Smooth muscle cell (in vitro differentiated cells): Measurements from ENCODE around the gene LGALS8. TPM values are rescaled to one million over a fixed set of nuclear protein-coding genes. Genes with fewer than 3 reads are reported as not detected.
"Not testable (repeated sequence)": the region's sequence is repeated elsewhere in the genome, so short reads cannot be mapped to it uniquely, and the experiment has no call there.

Experiments
- DNase-seq: peaks from one replicate; lab custom pipeline; 2025; ENCODE audit not compliant: unreplicated experiment; lab: John Stamatoyannopoulos, UW
- H2AFZ ChIP-seq: fragments of 200-600 bp; sonication (generic); 2 replicates; pipeline ENCODE4 v1.6.0; 2016; ENCODE audit warnings: antibody characterized with exemption, low read depth, mild to moderate bottlenecking
- H3F3A ChIP-seq: fragments of 200-600 bp; sonication (generic); 2 replicates; pipeline ENCODE4 v1.6.0; 2017; ENCODE audit warnings: antibody characterized with exemption, low read depth
- H3K27ac ChIP-seq: fragments of 200-600 bp; sonication (generic); 2 replicates; pipeline ENCODE4 v1.5.1; 2016; ENCODE audit warnings: low read depth, mild to moderate bottlenecking
- H3K27me3 ChIP-seq: fragments of 200-600 bp; sonication (generic); 2 replicates; pipeline ENCODE4 v1.6.1; 2016; ENCODE audit warnings: low read depth, mild to moderate bottlenecking
- H3K36me3 ChIP-seq: fragments of 200-600 bp; sonication (generic); 2 replicates; pipeline ENCODE4 v1.5.1; 2016; ENCODE audit warnings: low read depth
- H3K4me1 ChIP-seq: fragments of 200-600 bp; sonication (generic); 2 replicates; pipeline ENCODE4 v1.5.1; 2016; ENCODE audit warnings: low read depth
- H3K4me2 ChIP-seq: fragments of 200-600 bp; sonication (generic); 2 replicates; pipeline ENCODE4 v1.6.0; 2016; ENCODE audit warnings: mild to moderate bottlenecking
- H3K4me3 ChIP-seq: fragments of 200-600 bp; sonication (generic); 2 replicates; pipeline ENCODE4 v1.5.1; 2016; ENCODE audit warnings: mild to moderate bottlenecking
- H3K79me2 ChIP-seq: fragments of 200-600 bp; sonication (generic); 2 replicates; pipeline ENCODE4 v1.6.0; 2016; ENCODE audit warnings: low read depth, mild to moderate bottlenecking
- H3K9ac ChIP-seq: fragments of 200-600 bp; sonication (generic); 2 replicates; pipeline ENCODE4 v1.6.0; 2016; ENCODE audit warnings: low read depth
- H3K9me3 ChIP-seq: fragments of 200-600 bp; sonication (generic); replicated peaks from 2 replicates; pipeline ENCODE4 v1.5.1; 2016; ENCODE audit warnings: low read depth
- H4K20me1 ChIP-seq: fragments of 200-600 bp; sonication (generic); 2 replicates; pipeline ENCODE4 v1.6.0; 2016; ENCODE audit warnings: low read depth
- WGBS: methylation state at CpG from one replicate; pipeline ENCODE4 v1.1.7; 2016; ENCODE audit warnings: low lambda C conversion rate; 5-methylcytosine and 5-hydroxymethylcytosine counted together
- polyA plus RNA-seq: library from polyadenylated mRNA; unstranded; fragments of >200 nt; fragmentation: Nextera tagmentation; extraction: Ambion mirVana; gene quantifications from 2 replicates; pipeline ENCODE4 v1.2.1, GENCODE V29; 2016
- total RNA-seq: library from RNA; depleted of rRNA; stranded (reverse); fragments of >200 nt; gene quantifications from 2 replicates; pipeline ENCODE4 v1.2.3, GENCODE V29; 2014
- TF ChIP-seq, protein P1 (sequence below): fragments of 200-600 bp; sonication (generic); IDR thresholded peaks from 2 replicates; pipeline ENCODE4 v1.5.1; 2017; ENCODE audit warnings: borderline replicate concordance, mild to moderate bottlenecking, antibody characterized with exemption; ENCODE audit not compliant: insufficient read depth, poor library complexity, severe bottlenecking

The LGALS8 gene
- total and polyA plus RNA-seq, 2 experiments from 2014 or later = 25.7 to 72.2 TPM

DNA sequence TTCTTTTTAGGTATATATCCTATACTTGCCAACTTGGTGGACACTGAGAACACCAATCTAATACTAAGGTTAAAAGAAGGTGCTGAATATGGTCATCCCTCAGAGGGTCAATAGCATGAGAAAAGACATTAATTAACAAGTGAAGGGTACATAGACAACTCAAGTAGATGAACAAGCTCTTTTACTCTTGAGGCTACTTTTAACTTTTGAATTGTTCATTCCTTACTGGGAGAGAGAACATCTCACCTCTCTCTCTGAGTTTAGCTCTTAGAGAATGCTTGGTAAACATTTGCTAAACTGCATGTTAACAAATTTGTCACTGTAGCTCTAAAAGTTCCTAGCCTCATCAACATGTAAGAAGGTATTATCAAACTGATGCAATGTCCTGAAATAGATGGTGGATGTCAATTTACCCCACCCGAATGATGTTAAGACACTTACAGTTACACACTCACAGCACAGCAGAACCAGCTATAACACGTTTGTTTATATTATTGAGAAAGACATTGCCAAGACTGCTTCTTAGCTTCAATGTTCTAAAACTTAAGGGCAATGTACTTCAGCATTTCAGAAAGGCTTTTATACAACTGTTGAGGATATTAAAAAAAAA is 44.6 kb downstream of the LGALS8 start:
- H4K20me1 ChIP-seq = no peaks in the 10 kb centered on the region
- H3K27ac ChIP-seq = no peak overlapping the region
- H3F3A ChIP-seq = no peaks in the 10 kb centered on the region
- 83% methylated on average over 2 of the region's 2 CpGs for WGBS
- H2AFZ ChIP-seq = no peak overlapping the region
- H3K4me2 ChIP-seq = no peak overlapping the region
- H3K27me3 ChIP-seq = no peaks in the 10 kb centered on the region
- H3K9me3 ChIP-seq = no peaks in the 10 kb centered on the region
- H3K4me1 ChIP-seq = no peaks in the 10 kb centered on the region
- H3K79me2 ChIP-seq = no peaks in the 10 kb centered on the region
- H3K9ac ChIP-seq = no peak overlapping the region
- TF ChIP-seq, protein P1, sequence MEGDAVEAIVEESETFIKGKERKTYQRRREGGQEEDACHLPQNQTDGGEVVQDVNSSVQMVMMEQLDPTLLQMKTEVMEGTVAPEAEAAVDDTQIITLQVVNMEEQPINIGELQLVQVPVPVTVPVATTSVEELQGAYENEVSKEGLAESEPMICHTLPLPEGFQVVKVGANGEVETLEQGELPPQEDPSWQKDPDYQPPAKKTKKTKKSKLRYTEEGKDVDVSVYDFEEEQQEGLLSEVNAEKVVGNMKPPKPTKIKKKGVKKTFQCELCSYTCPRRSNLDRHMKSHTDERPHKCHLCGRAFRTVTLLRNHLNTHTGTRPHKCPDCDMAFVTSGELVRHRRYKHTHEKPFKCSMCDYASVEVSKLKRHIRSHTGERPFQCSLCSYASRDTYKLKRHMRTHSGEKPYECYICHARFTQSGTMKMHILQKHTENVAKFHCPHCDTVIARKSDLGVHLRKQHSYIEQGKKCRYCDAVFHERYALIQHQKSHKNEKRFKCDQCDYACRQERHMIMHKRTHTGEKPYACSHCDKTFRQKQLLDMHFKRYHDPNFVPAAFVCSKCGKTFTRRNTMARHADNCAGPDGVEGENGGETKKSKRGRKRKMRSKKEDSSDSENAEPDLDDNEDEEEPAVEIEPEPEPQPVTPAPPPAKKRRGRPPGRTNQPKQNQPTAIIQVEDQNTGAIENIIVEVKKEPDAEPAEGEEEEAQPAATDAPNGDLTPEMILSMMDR = no peak
- H3K36me3 ChIP-seq = peaks cover 60% of the 10 kb centered on the region
- no peak for DNase-seq
- no peak overlapping the region for H3K4me3 ChIP-seq

DNA sequence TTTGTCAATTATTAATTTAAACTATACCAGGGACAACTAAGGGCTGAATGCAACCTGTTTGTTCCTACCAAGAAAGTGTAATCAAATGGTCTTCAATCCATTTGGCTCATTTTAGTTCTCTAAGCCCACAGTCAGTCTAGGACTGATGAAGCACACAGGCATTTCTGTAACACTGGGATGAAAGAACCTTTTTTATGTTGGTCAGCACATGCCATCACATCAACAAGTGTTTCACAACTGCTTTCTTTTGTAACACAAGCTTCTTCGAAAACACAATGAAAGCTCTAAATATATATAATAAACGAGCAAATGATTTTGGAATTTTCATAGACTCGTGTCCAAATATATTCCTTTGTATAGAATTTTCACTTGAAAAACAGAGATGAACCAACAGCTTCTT is 51.7 kb downstream of the LGALS8 start:
- Histone ChIP-seq H3K9ac (no peak overlapping the region), H3K36me3 (peaks cover 56% of the 10 kb centered on the region)

DNA sequence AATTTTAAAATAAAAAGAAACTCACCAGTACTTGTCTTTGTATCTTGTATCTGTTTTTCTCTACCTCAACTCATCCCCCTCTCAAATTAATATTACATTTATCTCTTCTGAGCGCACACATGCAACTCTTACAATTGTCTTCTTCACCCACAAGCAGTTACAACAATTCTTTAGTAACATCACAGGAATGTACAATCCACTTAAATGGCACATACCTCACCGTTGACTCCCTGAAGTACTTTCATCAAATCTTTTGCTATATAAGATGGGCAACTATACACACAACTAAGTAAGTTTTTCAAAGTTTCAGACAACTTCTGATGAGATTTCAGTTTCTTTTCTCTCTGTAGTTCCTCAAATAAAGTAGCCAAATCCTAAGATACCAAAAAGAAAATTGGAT is 52.2 kb downstream of the LGALS8 start:
- WGBS = 36% methylated on average over 2 of the region's 2 CpGs
- Histone ChIP-seq H3K27ac (no peak overlapping the region), H3K9ac (no peak overlapping the region), H3K27me3 (no peaks in the 10 kb centered on the region), H3K4me3 (no peak overlapping the region), H3K36me3 (peaks cover 54% of the 10 kb centered on the region), H3K79me2 (no peaks in the 10 kb centered on the region), H3K9me3 (no peaks in the 10 kb centered on the region), H3K4me2 (no peak overlapping the region), H3F3A (no peaks in the 10 kb centered on the region), H4K20me1 (no peaks in the 10 kb centered on the region), H2AFZ (no peak overlapping the region), H3K4me1 (no peaks in the 10 kb centered on the region)
- no peak for DNase-seq
- TF ChIP-seq, protein P1 = no peak

More for the DNA sequence above, 51.7 kb downstream of the LGALS8 start:
- no peaks in the 10 kb centered on the region for H4K20me1 ChIP-seq
- H3F3A ChIP-seq = no peaks in the 10 kb centered on the region
- H2AFZ ChIP-seq = no peak overlapping the region
- H3K4me3 ChIP-seq = no peak overlapping the region
- TF ChIP-seq, protein P1 = no peak
- no peak overlapping the region for H3K27ac ChIP-seq
- no peak overlapping the region for H3K4me2 ChIP-seq
- no peaks in the 10 kb centered on the region for H3K9me3 ChIP-seq
- no peaks in the 10 kb centered on the region for H3K79me2 ChIP-seq
- H3K4me1 ChIP-seq = no peaks in the 10 kb centered on the region
- no peak for DNase-seq
- 92% methylated on average over 3 of the region's 3 CpGs for WGBS
- H3K27me3 ChIP-seq = no peaks in the 10 kb centered on the region

DNA sequence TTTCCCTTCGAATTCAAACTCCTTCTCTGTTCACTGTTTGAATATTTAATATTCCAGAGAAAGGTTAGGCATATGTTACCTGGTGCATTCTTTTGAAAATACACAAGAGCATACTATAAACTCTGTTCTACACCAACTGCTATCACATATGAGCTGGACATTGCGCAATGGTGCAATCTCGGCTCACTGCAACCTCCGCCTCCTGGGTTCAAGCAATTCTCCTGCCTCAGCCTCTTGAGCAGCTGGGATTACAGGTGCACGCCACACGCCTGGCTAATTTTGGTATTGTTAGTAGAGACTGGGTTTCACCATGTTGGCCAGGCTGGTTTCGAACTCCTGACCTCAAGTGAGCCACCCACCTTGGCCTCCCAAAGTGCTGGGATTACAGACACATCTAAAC is 53.3 kb downstream of the LGALS8 start:
- H3K9ac ChIP-seq, H3F3A ChIP-seq, H3K79me2 ChIP-seq, H3K4me1 ChIP-seq, H3K27ac ChIP-seq, H3K9me3 ChIP-seq, H4K20me1 ChIP-seq, H3K4me3 ChIP-seq, DNase-seq, H3K27me3 ChIP-seq, H3K4me2 ChIP-seq, H2AFZ ChIP-seq: not testable (repeated sequence)
- WGBS = 83% methylated on average over 7 of the region's 7 CpGs
- H3K36me3 ChIP-seq = peaks cover 51% of the 10 kb centered on the region
